Urothelium cell line (cell line): Measurements from ENCODE around the gene CFAP73.

Experiments used
- DNase-seq: peaks from one replicate; pipeline ENCODE4 v3.0.0; 2011; ENCODE audit warnings: low spot score, mixed read lengths
- FAIRE-seq: peaks from 2 replicates; lab custom pipeline; 2011; peaks lifted over from hg19 to GRCh38; lab: Jason Lieb, UNC

The CFAP73 gene

GRCh38 chr12:113162102-113163029 is 12.8 kb downstream of the CFAP73 start:
- no peak for FAIRE-seq

GRCh38 chr12:113163030-113163360 is 13.5 kb downstream of the CFAP73 start:
- DNase-seq (no peak), FAIRE-seq (no peak)

More at GRCh38 chr12:113162102-113163029, 12.8 kb downstream of the CFAP73 start:
- no peak for DNase-seq

GRCh38 chr12:113164014-113164413 is 14.5 kb downstream of the CFAP73 start:
- DNase-seq (no peak), FAIRE-seq (no peak)

GRCh38 chr12:113165521-113166450 is 16.3 kb downstream of the CFAP73 start:
- FAIRE-seq (no peak), DNase-seq (no peak)

GRCh38 chr12:113167868-113168267 is 18.3 kb downstream of the CFAP73 start:
- no peak for FAIRE-seq
- DNase-seq, result no peak

- DNase-seq, result no peak
- no peak for FAIRE-seq
Measured at GRCh38 chr12:113169697-113170096, 20.2 kb downstream of the CFAP73 start.

- FAIRE-seq (no peak), DNase-seq (no peak)
Measured at GRCh38 chr12:113170457-113170856, 20.9 kb downstream of the CFAP73 start.

- DNase-seq (no peak), FAIRE-seq (no peak)
Measured at GRCh38 chr12:113170926-113171325, 21.4 kb downstream of the CFAP73 start.

GRCh38 chr12:113171543-113171942 is 22.0 kb downstream of the CFAP73 start:
- DNase-seq, result no peak
- FAIRE-seq, result no peak

GRCh38 chr12:113172185-113172584 is 22.7 kb downstream of the CFAP73 start:
- DNase-seq, result no peak
- FAIRE-seq, result no peak

GRCh38 chr12:113173081-113173698 is 23.7 kb downstream of the CFAP73 start:
- DNase-seq (no peak), FAIRE-seq (no peak)

GRCh38 chr12:113174461-113175384 is 25.2 kb downstream of the CFAP73 start:
- FAIRE-seq (peak; percentile 23), DNase-seq (peak; percentile 82)

GRCh38 chr12:113179023-113179422 is 29.5 kb downstream of the CFAP73 start:
- DNase-seq (no peak), FAIRE-seq (no peak)

GRCh38 chr12:113180333-113180732 is 30.8 kb downstream of the CFAP73 start:
- no peak for DNase-seq
- FAIRE-seq, result no peak

GRCh38 chr12:113181975-113182374 is 32.5 kb downstream of the CFAP73 start:
- FAIRE-seq (no peak), DNase-seq (no peak)

GRCh38 chr12:113183030-113183589 is 33.6 kb downstream of the CFAP73 start:
- FAIRE-seq (no peak), DNase-seq (no peak)

- FAIRE-seq (no peak), DNase-seq (peak; percentile 41)
Measured at GRCh38 chr12:113184098-113184899, 34.8 kb downstream of the CFAP73 start.

GRCh38 chr12:113184900-113185179 is 35.3 kb downstream of the CFAP73 start:
- DNase-seq (peak; percentile 94), FAIRE-seq (no peak)
